HG03196 (cell line): ENCODE results near the gene MAP6.

ENCODE experiments used
- ATAC-seq: cut with Tn5 transposase; IDR thresholded peaks from one replicate; pipeline ENCODE4 v1.9.1; 2021; ENCODE audit not compliant: unreplicated experiment

Gene MAP6

GRCh38 chr11:75667255-75667830 is 1.5 kb downstream of the MAP6 start:
- ATAC-seq = no peak

GRCh38 chr11:75665990-75666389 is 2.8 kb downstream of the MAP6 start:
- no peak for ATAC-seq

GRCh38 chr11:75665126-75665525 is 3.7 kb downstream of the MAP6 start:
- no peak for ATAC-seq

GRCh38 chr11:75664389-75664788 is 4.4 kb downstream of the MAP6 start:
- ATAC-seq = no peak

GRCh38 chr11:75663808-75664207 is 5.0 kb downstream of the MAP6 start:
- ATAC-seq = no peak

GRCh38 chr11:75659836-75660235 is 9.0 kb downstream of the MAP6 start:
- ATAC-seq = no peak

- no peak for ATAC-seq
Observed at GRCh38 chr11:75656044-75656727, 12.7 kb downstream of the MAP6 start.

- ATAC-seq = no peak
Observed at GRCh38 chr11:75655605-75656004, 13.2 kb downstream of the MAP6 start.

- no peak for ATAC-seq
Observed at GRCh38 chr11:75654314-75654713, 14.5 kb downstream of the MAP6 start.

- no peak for ATAC-seq
Observed at GRCh38 chr11:75653532-75653931, 15.3 kb downstream of the MAP6 start.

- ATAC-seq = no peak
Observed at GRCh38 chr11:75652936-75653335, 15.9 kb downstream of the MAP6 start.

GRCh38 chr11:75651218-75651617 is 17.6 kb downstream of the MAP6 start:
- no peak for ATAC-seq

- ATAC-seq = no peak
Observed at GRCh38 chr11:75650167-75650723, 18.6 kb downstream of the MAP6 start.

GRCh38 chr11:75644946-75645345 is 23.9 kb downstream of the MAP6 start:
- no peak for ATAC-seq

- ATAC-seq = no peak
Observed at GRCh38 chr11:75644370-75644769, 24.5 kb downstream of the MAP6 start.

- no peak for ATAC-seq
Observed at GRCh38 chr11:75642402-75643113, 26.3 kb downstream of the MAP6 start.

- ATAC-seq = no peak
Observed at GRCh38 chr11:75639762-75640181, 29.1 kb downstream of the MAP6 start.

GRCh38 chr11:75637998-75638397 is 30.8 kb downstream of the MAP6 start:
- ATAC-seq = no peak

GRCh38 chr11:75635066-75635862 is 33.6 kb downstream of the MAP6 start:
- ATAC-seq = no peak

- ATAC-seq = no peak
Observed at GRCh38 chr11:75633409-75634066, 35.3 kb downstream of the MAP6 start.

GRCh38 chr11:75632962-75633361 is 35.9 kb downstream of the MAP6 start:
- ATAC-seq = no peak
